ENCODE measurements around the gene YOD1. TPM values are rescaled to one million over a fixed set of nuclear protein-coding genes. Genes with fewer than 3 reads are reported as not detected.
A peak's percentile ranks its signal among the peaks of the same experiment; 100 is the strongest.

YOD1 gene
- total and polyA plus RNA-seq, 2 of the 4 experiments (the other 2 are of a cell fraction) = 1.8 to 5.4 TPM

GRCh38 chr1:207032528-207033017 lies 18.4 kb downstream of the YOD1 start, which contains the start of gene C1orf116:
C1orf116 (minus strand) TSS chr1:207032756; CDS start chr1:207027598, 5,158 bp downstream.
- no peak for TF ChIP-seq RAD21 (IDR thresholded peaks at IDR 0.05; ENCODE audit: low read length)
- no peak for TF ChIP-seq FOS (IDR thresholded peaks at IDR 0.05; ENCODE audit: low read depth, low read length)
- TF ChIP-seq MXI1 (IDR thresholded peaks at IDR 0.05; ENCODE audit: borderline replicate concordance, low read depth, low read length) = no peak
- no peak for TF ChIP-seq RCOR1 (IDR thresholded peaks at IDR 0.05; ENCODE audit: insufficient replicate concordance, low read length)
- TF ChIP-seq SMC3 (IDR thresholded peaks at IDR 0.05; ENCODE audit: low read depth, low read length) = no peak
- no peak for TF ChIP-seq USF2 (IDR thresholded peaks at IDR 0.05; ENCODE audit: low read depth, low read length)
- no peak for TF ChIP-seq POLR2A (IDR thresholded peaks at IDR 0.05; ENCODE audit: low read depth, low read length)
- no peak for TF ChIP-seq RFX5 (IDR thresholded peaks at IDR 0.05; ENCODE audit: low read depth, low read length)
- no peak for TF ChIP-seq BHLHE40 (IDR thresholded peaks at IDR 0.05; ENCODE audit: low read depth, low read length)
- no peak for TF ChIP-seq NFE2L2 (IDR thresholded peaks at IDR 0.05; ENCODE audit: low read depth, low read length)
- no peak for TF ChIP-seq MAZ (IDR thresholded peaks at IDR 0.05; ENCODE audit: borderline replicate concordance, low read depth, low read length)
- TF ChIP-seq CHD1 (IDR thresholded peaks at IDR 0.05; ENCODE audit: low read depth, low read length) = no peak
- TF ChIP-seq ELK1 (IDR thresholded peaks at IDR 0.05; ENCODE audit: borderline replicate concordance, low read depth, low read length) = no peak
- TF ChIP-seq MAFK (IDR thresholded peaks at IDR 0.05; ENCODE audit: low read depth, low read length) = no peak
- no peaks in the 10 kb centered on the region for H3K79me1 ChIP-seq (ENCODE audit: low read depth in 1 of 2, low read length in 2 of 2)
- no peaks in the 10 kb centered on the region for H3K36me3 ChIP-seq (ENCODE audit: control insufficient read depth, insufficient read depth, low read length)
- H2BK15ac ChIP-seq (ENCODE audit: low read depth, low read length) = no peak within 1 kb of the TSS
- H3K4me3 ChIP-seq (ENCODE audit: insufficient read depth, low read depth, low read length) = no peak within 1 kb of the TSS
- H3K14ac ChIP-seq (replicated peaks; ENCODE audit: low read depth, low read length) = no peak within 1 kb of the TSS
- no peak within 1 kb of the TSS for H3K23ac ChIP-seq (ENCODE audit: low read depth, low read length)
- H3K9me3 ChIP-seq (ENCODE audit: control insufficient read depth, insufficient read depth, low read length) = no peaks in the 10 kb centered on the region
- no peak within 1 kb of the TSS for H2BK120ac ChIP-seq (ENCODE audit: low read depth, low read length)
- H3K4ac ChIP-seq (ENCODE audit: low read depth, low read length) = no peak within 1 kb of the TSS
- H4K91ac ChIP-seq (ENCODE audit: insufficient read depth, low read depth, low read length) = no peak within 1 kb of the TSS
- WGBS, 2 experiments (ENCODE audit: extremely low coverage in 2 of 2, insufficient read length in 1 of 2) = no CpG with 5 or more reads among the region's 1 CpG
- no peak within 1 kb of the TSS for H2BK5ac ChIP-seq (ENCODE audit: low read depth, low read length, poor library complexity, severe bottlenecking)
- in situ Hi-C loops (cut with MboI; ENCODE audit: low sequenced_read_pairs) = no loop called here
- ChIA-PET POLR2A (ENCODE audit: unreplicated experiment) (no interaction called here), CTCF (interaction anchor here (1.3 kb wide), 1 partner anchor 17 kb away, joined by 5 read pairs; no protein-coding TSS in a partner anchor)
- H3K56ac ChIP-seq (ENCODE audit: extremely low read depth, insufficient read depth, low read length) = no peak within 1 kb of the TSS
- H3K9me1 ChIP-seq (ENCODE audit: insufficient read depth, low read length) = peaks cover 3% of the 10 kb centered on the region; the same call in 1 of the 2 replicates
- H2AK5ac ChIP-seq (ENCODE audit: low read depth, low read length) = 0 out of 2 replicates have a peak within 1 kb of the TSS, but pooled peaks have one; percentile 44
- peaks cover 10% of the 10 kb centered on the region for H3K27me3 ChIP-seq (ENCODE audit: control insufficient read depth, insufficient read depth, low read length)
- H4K20me1 ChIP-seq (ENCODE audit: insufficient read depth, low read length) = no peaks in the 10 kb centered on the region
- H4K8ac ChIP-seq (ENCODE audit: low read depth in 2 of 2, low read length in 2 of 2) = no peak within 1 kb of the TSS
- dilution Hi-C loops (cut with HindIII; ENCODE audit: low sequenced_read_pairs, unreplicated experiment) = no loop called here
- no peak within 1 kb of the TSS for H2AFZ ChIP-seq (replicated peaks; ENCODE audit: low read length, poor library complexity)
- no peak for ATAC-seq (ENCODE audit: low read depth)
- no TSS peak for BruUV-seq (replicated peaks)
- no peak within 1 kb of the TSS for H3K9ac ChIP-seq (ENCODE audit: low read depth, low read length)
- no peak within 1 kb of the TSS for H3K4me2 ChIP-seq (ENCODE audit: low read depth, low read length)
- DNase-seq = no peak
- H4K5ac ChIP-seq (ENCODE audit: low read depth, low read length) = no peak within 1 kb of the TSS
- no peak within 1 kb of the TSS for H3K18ac ChIP-seq (ENCODE audit: low read depth, low read length)
- intact Hi-C loops (cut with micrococcal nuclease) = no loop called here
- no peak within 1 kb of the TSS for H2BK20ac ChIP-seq (ENCODE audit: low read depth, low read length)
- no peak within 1 kb of the TSS for H3K27ac ChIP-seq (ENCODE audit: insufficient read depth, low read length)
- H2AK9ac ChIP-seq (replicated peaks; ENCODE audit: low read depth, low read length, poor library complexity) = no peak within 1 kb of the TSS
- no peaks in the 10 kb centered on the region for H3K4me1 ChIP-seq (ENCODE audit: control insufficient read depth, insufficient read depth, low read length)

Measured in IMR-90 (cell line).